OCI-LY7 (cell line): ENCODE measurements around the gene RFX3. TPM values are rescaled to one million over a fixed set of nuclear protein-coding genes. Genes with fewer than 3 reads are reported as not detected.

Source experiments
- BruUV-seq: library from RNA; stranded (reverse); fragments of 400-500 nt; replicated peaks from 2 replicates; lab custom pipeline; 2021; lab: Mats Ljungman, UMichigan
- CTCF ChIA-PET: fragments of 300-600 bp; sonication (Branson Sonifier 250); formaldehyde crosslinking; loops from one replicate; lab custom pipeline; 2022; ENCODE audit warnings: antibody characterized with exemption; ENCODE audit not compliant: unreplicated experiment; lab: Charles Lee
- POLR2A ChIA-PET: fragments of 300-600 bp; sonication (Branson Sonifier 250); formaldehyde crosslinking; loops from one replicate; lab custom pipeline; 2022; ENCODE audit warnings: antibody characterized with exemption; lab: Charles Lee
- DNase-seq: peaks from one replicate; pipeline ENCODE4 v3.0.0-alpha.2; 2015; ENCODE audit warnings: low spot score
- H2AFZ ChIP-seq: fragments of 200-600 bp; sonication (generic), shearing (Covaris generic); 2 replicates; pipeline ENCODE4 v1.6.1; 2014; ENCODE audit warnings: mild to moderate bottlenecking, antibody characterized with exemption, low read length, moderate library complexity
- H3K27ac ChIP-seq: fragments of 200-600 bp; sonication (generic); 2 replicates; pipeline ENCODE4 v1.5.1; 2014; ENCODE audit warnings: mixed run types, low read depth, mild to moderate bottlenecking, moderate library complexity, low read length, inconsistent platforms; ENCODE audit not compliant: poor library complexity, severe bottlenecking
- H3K36me3 ChIP-seq: fragments of 200-600 bp; sonication (generic); 2 replicates; pipeline ENCODE4 v1.6.1; 2014; ENCODE audit warnings: mild to moderate bottlenecking, antibody characterized with exemption, low read length, moderate library complexity, mixed read lengths; ENCODE audit not compliant: insufficient read depth
- H3K4me1 ChIP-seq: fragments of 200-600 bp; sonication (generic); 2 replicates; pipeline ENCODE4 v1.5.1; 2014; ENCODE audit warnings: mild to moderate bottlenecking, low read length; ENCODE audit not compliant: insufficient read depth, poor library complexity, severe bottlenecking
- H3K4me2 ChIP-seq: fragments of 200-600 bp; sonication (generic); 2 replicates; pipeline ENCODE4 v1.6.1; 2014; ENCODE audit warnings: mild to moderate bottlenecking, low read length
- H3K4me3 ChIP-seq: fragments of 200-600 bp; sonication (generic); 2 replicates; pipeline ENCODE4 v1.5.1; 2014; ENCODE audit warnings: mild to moderate bottlenecking, low read depth, low read length; ENCODE audit not compliant: poor library complexity, severe bottlenecking
- H3K79me2 ChIP-seq: fragments of 200-600 bp; sonication (generic); 2 replicates; pipeline ENCODE4 v1.6.1; 2016; ENCODE audit warnings: low read depth, mild to moderate bottlenecking, low read length, moderate library complexity, mixed read lengths; ENCODE audit not compliant: insufficient read depth
- H3K9me2 ChIP-seq: fragments of 200-600 bp; sonication (generic); 2 replicates; pipeline ENCODE4 v1.6.1; 2016; ENCODE audit warnings: mild to moderate bottlenecking, low read length, mixed read lengths; ENCODE audit not compliant: insufficient read depth
- H3K9me3 ChIP-seq: fragments of 200-600 bp; sonication (generic); 2 replicates; pipeline ENCODE4 v1.6.1; 2014; ENCODE audit warnings: mild to moderate bottlenecking, mixed run types, low read length, mixed read lengths
- H4K20me1 ChIP-seq: fragments of 200-600 bp; sonication (generic); 2 replicates; pipeline ENCODE4 v1.6.1; 2014; ENCODE audit warnings: mild to moderate bottlenecking, antibody characterized with exemption, low read length, moderate library complexity, mixed read lengths; ENCODE audit not compliant: insufficient read depth
- EZH2phosphoT487 ChIP-seq: fragments of 200-600 bp; sonication (generic); IDR thresholded peaks from 2 replicates; pipeline ENCODE4 v1.6.1; 2018; ENCODE audit warnings: low read depth, borderline replicate concordance, mild to moderate bottlenecking, mixed run types, antibody characterized with exemption, low read length, moderate library complexity, mixed read lengths
- intact Hi-C: fragments of 100-400 bp; cut with micrococcal nuclease; formaldehyde crosslinking; loops from one replicate; pipeline ENCODE4 v1.10.0; 2022; ENCODE audit not compliant: unreplicated experiment
- total RNA-seq, 2 experiments: library from RNA; depleted of rRNA in 1 of 2; stranded (reverse); fragments of >200 nt in 1 of 2; shearing (Covaris generic) in 1 of 2; gene quantifications; 2 replicates each; pipeline ENCODE4 v1.2.3, GENCODE V29; 2014 to 2022
- TF ChIP-seq, protein P1 (sequence below): fragments of 200-600 bp; sonication (generic); conservative IDR thresholded peaks from 2 replicates; pipeline ENCODE4 v1.5.1; 2014; ENCODE audit warnings: mild to moderate bottlenecking, antibody characterized with exemption, low read length, moderate library complexity, mixed read lengths

Gene RFX3
- total RNA-seq, 2 experiments from 2014 or later, result 6.9 to 18.1 TPM

DNA sequence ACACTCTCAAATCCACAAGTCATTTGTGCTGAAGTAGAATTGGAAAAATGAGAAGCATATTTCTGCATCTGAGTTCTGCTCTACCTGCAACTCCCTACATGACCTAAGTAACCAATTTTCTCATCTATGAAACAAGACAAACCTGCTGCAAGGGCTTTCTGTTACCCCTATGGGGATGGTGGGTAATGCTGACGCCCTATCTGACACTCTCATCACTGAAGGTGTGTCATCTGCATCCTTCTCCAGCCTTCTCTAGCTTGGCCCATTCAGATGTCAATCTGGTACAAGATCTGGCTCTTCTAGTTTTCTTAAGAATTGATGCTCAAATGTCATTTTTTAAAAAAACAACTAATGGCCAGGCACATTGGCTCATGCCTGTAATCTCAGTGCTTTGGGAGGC, 73.8 kb downstream of the RFX3 start:
- no peak for TF ChIP-seq EZH2phosphoT487
- TF ChIP-seq, protein P1, sequence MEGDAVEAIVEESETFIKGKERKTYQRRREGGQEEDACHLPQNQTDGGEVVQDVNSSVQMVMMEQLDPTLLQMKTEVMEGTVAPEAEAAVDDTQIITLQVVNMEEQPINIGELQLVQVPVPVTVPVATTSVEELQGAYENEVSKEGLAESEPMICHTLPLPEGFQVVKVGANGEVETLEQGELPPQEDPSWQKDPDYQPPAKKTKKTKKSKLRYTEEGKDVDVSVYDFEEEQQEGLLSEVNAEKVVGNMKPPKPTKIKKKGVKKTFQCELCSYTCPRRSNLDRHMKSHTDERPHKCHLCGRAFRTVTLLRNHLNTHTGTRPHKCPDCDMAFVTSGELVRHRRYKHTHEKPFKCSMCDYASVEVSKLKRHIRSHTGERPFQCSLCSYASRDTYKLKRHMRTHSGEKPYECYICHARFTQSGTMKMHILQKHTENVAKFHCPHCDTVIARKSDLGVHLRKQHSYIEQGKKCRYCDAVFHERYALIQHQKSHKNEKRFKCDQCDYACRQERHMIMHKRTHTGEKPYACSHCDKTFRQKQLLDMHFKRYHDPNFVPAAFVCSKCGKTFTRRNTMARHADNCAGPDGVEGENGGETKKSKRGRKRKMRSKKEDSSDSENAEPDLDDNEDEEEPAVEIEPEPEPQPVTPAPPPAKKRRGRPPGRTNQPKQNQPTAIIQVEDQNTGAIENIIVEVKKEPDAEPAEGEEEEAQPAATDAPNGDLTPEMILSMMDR, result no peak
- Histone ChIP-seq H3K27ac (no peak overlapping the region), H3K9me2 (no peaks in the 10 kb centered on the region), H3K79me2 (no peaks in the 10 kb centered on the region), H3K36me3 (no peaks in the 10 kb centered on the region), H2AFZ (no peak overlapping the region), H3K4me3 (no peak overlapping the region), H4K20me1 (no peaks in the 10 kb centered on the region), H3K4me1 (no peaks in the 10 kb centered on the region), H3K9me3 (no peaks in the 10 kb centered on the region), H3K4me2 (no peak overlapping the region)
- CTCF ChIA-PET, result no interaction called here
- no peak for DNase-seq
- no TSS peak for BruUV-seq
- POLR2A ChIA-PET, result interaction anchor here (0.7 kb wide), 2 partner anchors 10 to 184 kb away, joined by 3 read pairs; no protein-coding TSS in a partner anchor
- intact Hi-C loops, result no loop called here

DNA sequence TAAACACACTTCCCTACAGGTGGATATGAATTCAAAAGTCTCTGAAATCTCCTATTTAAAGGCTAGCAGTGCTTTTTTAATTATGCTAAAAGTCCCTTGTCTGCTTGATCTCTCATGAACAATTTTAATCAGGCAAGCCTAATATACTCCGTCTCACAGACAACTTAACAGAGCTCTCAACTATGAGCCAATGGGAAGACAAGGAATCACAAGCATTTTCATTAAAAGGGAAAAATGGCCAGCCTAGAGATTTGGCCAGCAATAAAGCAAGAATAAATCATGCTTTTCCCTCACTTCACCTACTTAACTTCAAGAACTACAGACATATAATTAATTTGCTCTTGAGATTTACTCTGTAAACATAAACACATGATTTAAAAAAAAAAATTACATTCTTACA, 78.0 kb downstream of the RFX3 start:
- H4K20me1 ChIP-seq, result no peaks in the 10 kb centered on the region
- ChIA-PET POLR2A (no interaction called here), CTCF (no interaction called here)
- H3K27ac ChIP-seq, result no peak overlapping the region
- BruUV-seq, result no TSS peak
- no peaks in the 10 kb centered on the region for H3K79me2 ChIP-seq
- intact Hi-C loops, result no loop called here
- no peaks in the 10 kb centered on the region for H3K9me3 ChIP-seq
- no peak overlapping the region for H3K4me2 ChIP-seq
- H3K4me1 ChIP-seq, result no peaks in the 10 kb centered on the region
- DNase-seq, result no peak
- TF ChIP-seq, protein P1, result no peak
- TF ChIP-seq EZH2phosphoT487, result no peak
- H3K9me2 ChIP-seq, result no peaks in the 10 kb centered on the region
- no peak overlapping the region for H3K4me3 ChIP-seq
- no peaks in the 10 kb centered on the region for H3K36me3 ChIP-seq
- H2AFZ ChIP-seq, result no peak overlapping the region

DNA sequence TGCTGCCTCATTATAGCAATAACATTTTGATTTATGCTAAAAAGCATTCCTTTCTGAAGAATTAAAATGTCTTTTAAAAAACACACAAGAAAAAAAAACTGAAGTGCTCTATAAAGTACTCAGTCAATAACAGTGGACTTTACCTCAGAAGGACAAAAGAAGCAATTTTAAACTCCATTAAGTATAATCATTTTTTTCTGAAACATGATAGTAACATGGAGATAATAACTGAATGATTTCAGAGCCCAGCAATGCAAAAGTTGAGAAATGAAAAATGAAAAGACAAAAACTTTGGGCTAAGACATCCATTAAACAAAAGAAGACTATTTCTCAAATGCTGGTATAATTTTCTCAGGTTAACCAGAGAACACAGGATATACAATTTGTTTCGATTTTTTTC, 78.7 kb downstream of the RFX3 start:
- POLR2A ChIA-PET, result no interaction called here
- TF ChIP-seq EZH2phosphoT487, result no peak
- TF ChIP-seq, protein P1, result no peak
- no peaks in the 10 kb centered on the region for H3K79me2 ChIP-seq
- no peaks in the 10 kb centered on the region for H4K20me1 ChIP-seq
- no peak overlapping the region for H2AFZ ChIP-seq
- BruUV-seq, result no TSS peak
- H3K4me2 ChIP-seq, result no peak overlapping the region
- intact Hi-C loops, result no loop called here
- CTCF ChIA-PET, result no interaction called here
- no peak for DNase-seq
- no peaks in the 10 kb centered on the region for H3K9me2 ChIP-seq
- H3K4me3 ChIP-seq, result no peak overlapping the region
- no peaks in the 10 kb centered on the region for H3K4me1 ChIP-seq
- H3K36me3 ChIP-seq, result no peaks in the 10 kb centered on the region
- H3K9me3 ChIP-seq, result no peaks in the 10 kb centered on the region
- H3K27ac ChIP-seq, result no peak overlapping the region
